ENCODE measurements around the gene YEATS4. TPM values are rescaled to one million over a fixed set of nuclear protein-coding genes. Genes with fewer than 3 reads are reported as not detected.
"Not testable (repeated sequence)": the region's sequence is repeated elsewhere in the genome, so short reads cannot be mapped to it uniquely, and the experiment has no call there.

Gene YEATS4
- 45.2 and 47.2 TPM in 2 replicates for total RNA-seq

GRCh38 chr12:69359531-69360347 is at the start of gene YEATS4:
YEATS4 (plus strand) TSS chr12:69359743; CDS start chr12:69359973, 230 bp downstream.
- no peaks in the 10 kb centered on the region for H3K9me3 Mint-ChIP-seq
- peaks cover 3% of the 10 kb centered on the region for H3K27me3 Mint-ChIP-seq (ENCODE audit: insufficient read depth)
- H3K4me1 Mint-ChIP-seq (ENCODE audit: low read depth) = peaks cover 33% of the 10 kb centered on the region
- peak within 1 kb of the TSS; percentile 89 for H3K27ac Mint-ChIP-seq
- peaks cover 16% of the 10 kb centered on the region for H3K36me3 Mint-ChIP-seq (ENCODE audit: low read depth)
- intact Hi-C loops (cut with micrococcal nuclease) = loop anchor here (1.0 to 2.0 kb wide), 5 partner anchors 111 to 883 kb away; partner anchors contain the start of genes CNOT2, FRS2 and RAB3IP
- peak within 1 kb of the TSS; percentile 94 for H3K4me3 Mint-ChIP-seq
- peak; percentile 88 for DNase-seq (ENCODE audit: low spot score)

GRCh38 chr12:69313209-69313608 is 46.3 kb upstream of the YEATS4 start:
- DNase-seq (ENCODE audit: low spot score) = no peak
- no peak overlapping the region for H3K4me3 Mint-ChIP-seq

GRCh38 chr12:69316784-69317183 is 42.8 kb upstream of the YEATS4 start:
- H3K4me3 Mint-ChIP-seq; H3K27me3 Mint-ChIP-seq (ENCODE audit: insufficient read depth); H3K9me3 Mint-ChIP-seq; DNase-seq (ENCODE audit: low spot score); H3K4me1 Mint-ChIP-seq (ENCODE audit: low read depth); H3K36me3 Mint-ChIP-seq (ENCODE audit: low read depth); intact Hi-C loops (cut with micrococcal nuclease); H3K27ac Mint-ChIP-seq: not testable (repeated sequence)

More at GRCh38 chr12:69313209-69313608, 46.3 kb upstream of the YEATS4 start:
- H3K9me3 Mint-ChIP-seq = no peaks in the 10 kb centered on the region
- H3K27ac Mint-ChIP-seq = no peak overlapping the region
- no peaks in the 10 kb centered on the region for H3K4me1 Mint-ChIP-seq (ENCODE audit: low read depth)
- intact Hi-C loops (cut with micrococcal nuclease) = no loop called here
- H3K27me3 Mint-ChIP-seq (ENCODE audit: insufficient read depth) = peaks cover 3% of the 10 kb centered on the region
- H3K36me3 Mint-ChIP-seq (ENCODE audit: low read depth) = no peaks in the 10 kb centered on the region

- H3K4me1 Mint-ChIP-seq (ENCODE audit: low read depth); H3K27me3 Mint-ChIP-seq (ENCODE audit: insufficient read depth); H3K36me3 Mint-ChIP-seq (ENCODE audit: low read depth); H3K9me3 Mint-ChIP-seq; H3K27ac Mint-ChIP-seq; DNase-seq (ENCODE audit: low spot score); H3K4me3 Mint-ChIP-seq; intact Hi-C loops (cut with micrococcal nuclease): not testable (repeated sequence)
These were observed 42.3 kb upstream of the YEATS4 start for GRCh38 chr12:69317233-69317632.

- Mint-ChIP-seq H3K4me1 (ENCODE audit: low read depth) (no peaks in the 10 kb centered on the region), H3K36me3 (ENCODE audit: low read depth) (no peaks in the 10 kb centered on the region), H3K9me3 (no peaks in the 10 kb centered on the region), H3K27ac (no peak overlapping the region), H3K27me3 (ENCODE audit: insufficient read depth) (peaks cover 8% of the 10 kb centered on the region), H3K4me3 (no peak overlapping the region)
- DNase-seq (ENCODE audit: low spot score) = no peak
- intact Hi-C loops (cut with micrococcal nuclease) = no loop called here
These were observed 41.3 kb upstream of the YEATS4 start for GRCh38 chr12:69318225-69318624.

- intact Hi-C loops (cut with micrococcal nuclease) = no loop called here
These were observed 38.2 kb upstream of the YEATS4 start for GRCh38 chr12:69321351-69321750.

GRCh38 chr12:69324797-69325466 is 34.6 kb upstream of the YEATS4 start:
- H3K27ac Mint-ChIP-seq = no peak overlapping the region
- intact Hi-C loops (cut with micrococcal nuclease) = no loop called here
- H3K9me3 Mint-ChIP-seq = no peaks in the 10 kb centered on the region
- H3K27me3 Mint-ChIP-seq (ENCODE audit: insufficient read depth) = peaks cover 11% of the 10 kb centered on the region
- H3K4me1 Mint-ChIP-seq (ENCODE audit: low read depth) = peaks cover 6% of the 10 kb centered on the region
- no peaks in the 10 kb centered on the region for H3K36me3 Mint-ChIP-seq (ENCODE audit: low read depth)
- DNase-seq (ENCODE audit: low spot score) = no peak
- H3K4me3 Mint-ChIP-seq = no peak overlapping the region

More at GRCh38 chr12:69321351-69321750, 38.2 kb upstream of the YEATS4 start:
- H3K27ac Mint-ChIP-seq = no peak overlapping the region
- H3K4me1 Mint-ChIP-seq (ENCODE audit: low read depth) = no peaks in the 10 kb centered on the region
- H3K9me3 Mint-ChIP-seq = no peaks in the 10 kb centered on the region
- H3K4me3 Mint-ChIP-seq = no peak overlapping the region
- DNase-seq (ENCODE audit: low spot score) = no peak
- no peaks in the 10 kb centered on the region for H3K36me3 Mint-ChIP-seq (ENCODE audit: low read depth)
- H3K27me3 Mint-ChIP-seq (ENCODE audit: insufficient read depth) = peaks cover 5% of the 10 kb centered on the region

GRCh38 chr12:69328426-69328825 is 31.1 kb upstream of the YEATS4 start:
- Mint-ChIP-seq H3K27ac (no peak overlapping the region), H3K36me3 (ENCODE audit: low read depth) (no peaks in the 10 kb centered on the region), H3K9me3 (no peaks in the 10 kb centered on the region), H3K4me3 (no peak overlapping the region), H3K4me1 (ENCODE audit: low read depth) (peaks cover 10% of the 10 kb centered on the region), H3K27me3 (ENCODE audit: insufficient read depth) (peaks cover 9% of the 10 kb centered on the region)
- intact Hi-C loops (cut with micrococcal nuclease) = no loop called here
- no peak for DNase-seq (ENCODE audit: low spot score)

GRCh38 chr12:69329669-69330428 is 29.7 kb upstream of the YEATS4 start:
- intact Hi-C loops (cut with micrococcal nuclease) = loop anchor here (2.0 kb wide), 1 partner anchor 39 kb away; no protein-coding TSS in a partner anchor
- no peak for DNase-seq (ENCODE audit: low spot score)
- no peaks in the 10 kb centered on the region for H3K36me3 Mint-ChIP-seq (ENCODE audit: low read depth)
- peaks cover 15% of the 10 kb centered on the region for H3K4me1 Mint-ChIP-seq (ENCODE audit: low read depth)
- peaks cover 12% of the 10 kb centered on the region for H3K27me3 Mint-ChIP-seq (ENCODE audit: insufficient read depth)
- peak overlapping the region; percentile 72 for H3K4me3 Mint-ChIP-seq
- no peaks in the 10 kb centered on the region for H3K9me3 Mint-ChIP-seq
- H3K27ac Mint-ChIP-seq = peak overlapping the region; percentile 70

GRCh38 chr12:69330475-69331473 is 28.8 kb upstream of the YEATS4 start:
- Mint-ChIP-seq H3K4me3 (peak overlapping the region; percentile 72), H3K27me3 (ENCODE audit: insufficient read depth) (peaks cover 12% of the 10 kb centered on the region), H3K36me3 (ENCODE audit: low read depth) (no peaks in the 10 kb centered on the region), H3K4me1 (ENCODE audit: low read depth) (peaks cover 15% of the 10 kb centered on the region), H3K27ac (peak overlapping the region; percentile 87), H3K9me3 (no peaks in the 10 kb centered on the region)
- peak; percentile 22 for DNase-seq (ENCODE audit: low spot score)
- intact Hi-C loops (cut with micrococcal nuclease) = loop anchor here (2.0 kb wide), 1 partner anchor 40 kb away; no protein-coding TSS in a partner anchor

- H3K4me1 Mint-ChIP-seq (ENCODE audit: low read depth) = peaks cover 15% of the 10 kb centered on the region
- no peak for DNase-seq (ENCODE audit: low spot score)
- peak overlapping the region; percentile 87 for H3K27ac Mint-ChIP-seq
- peaks cover 12% of the 10 kb centered on the region for H3K27me3 Mint-ChIP-seq (ENCODE audit: insufficient read depth)
- no peaks in the 10 kb centered on the region for H3K9me3 Mint-ChIP-seq
- H3K36me3 Mint-ChIP-seq (ENCODE audit: low read depth) = no peaks in the 10 kb centered on the region
- intact Hi-C loops (cut with micrococcal nuclease) = loop anchor here (2.0 kb wide), 1 partner anchor 41 kb away; no protein-coding TSS in a partner anchor
- H3K4me3 Mint-ChIP-seq = peak overlapping the region; percentile 72
These were observed 28.0 kb upstream of the YEATS4 start for GRCh38 chr12:69331519-69331908.
